GM18517 (cell line): Measurements from ENCODE around the gene ARAP3.

Experiments used
- ATAC-seq: cut with Tn5 transposase; IDR thresholded peaks from one replicate; pipeline ENCODE4 v1.9.1; 2021; ENCODE audit warnings: mild to moderate bottlenecking, moderate library complexity; ENCODE audit not compliant: unreplicated experiment

The ARAP3 gene

DNA sequence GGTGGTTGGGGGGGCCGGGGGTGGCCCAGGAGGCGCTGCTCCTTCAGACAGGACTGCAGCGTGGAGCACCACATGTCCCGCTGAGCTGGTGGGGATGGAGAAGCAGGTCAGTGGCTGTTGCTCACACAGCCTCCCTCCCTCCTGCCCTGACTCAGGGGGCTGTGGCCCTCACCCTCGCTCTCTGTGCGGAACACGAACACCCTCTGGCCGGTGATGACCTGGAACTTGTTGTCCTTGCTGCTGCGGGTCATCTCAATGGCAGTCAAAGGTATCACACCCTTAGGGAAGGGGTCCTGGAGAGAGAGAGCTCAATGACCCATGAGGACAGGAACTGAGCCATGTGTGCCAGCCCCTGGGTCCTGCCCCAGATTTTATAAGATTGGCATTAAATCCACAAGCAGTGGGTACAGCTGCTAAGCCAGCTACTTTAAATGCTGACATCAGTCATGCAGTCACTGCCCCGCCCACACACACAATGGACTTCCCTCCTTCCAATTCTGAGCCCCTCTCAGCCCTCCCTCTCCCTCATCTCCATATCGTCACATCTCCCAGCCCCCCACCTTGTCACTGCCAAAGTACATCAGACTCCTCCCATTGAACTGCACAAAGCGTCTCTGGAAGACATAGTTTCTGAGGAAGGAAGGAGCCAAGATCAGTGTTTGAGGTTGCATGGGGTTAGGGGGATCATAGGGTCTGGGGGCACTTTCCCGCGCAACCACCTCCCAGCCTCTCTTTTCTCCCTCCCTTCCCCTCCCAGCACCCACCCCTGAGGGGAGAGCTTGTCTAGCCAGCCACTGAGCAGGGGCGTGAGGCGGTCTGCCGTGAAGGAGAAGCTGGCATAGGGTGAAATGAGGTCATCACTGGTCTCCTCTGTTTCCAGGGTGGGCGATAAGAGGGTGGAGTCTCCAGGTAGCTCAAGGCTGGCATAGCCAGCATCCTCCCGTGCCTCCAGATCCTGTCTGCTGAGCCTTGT, 8.9 kb downstream of the ARAP3 start:
- ATAC-seq = no peak

DNA sequence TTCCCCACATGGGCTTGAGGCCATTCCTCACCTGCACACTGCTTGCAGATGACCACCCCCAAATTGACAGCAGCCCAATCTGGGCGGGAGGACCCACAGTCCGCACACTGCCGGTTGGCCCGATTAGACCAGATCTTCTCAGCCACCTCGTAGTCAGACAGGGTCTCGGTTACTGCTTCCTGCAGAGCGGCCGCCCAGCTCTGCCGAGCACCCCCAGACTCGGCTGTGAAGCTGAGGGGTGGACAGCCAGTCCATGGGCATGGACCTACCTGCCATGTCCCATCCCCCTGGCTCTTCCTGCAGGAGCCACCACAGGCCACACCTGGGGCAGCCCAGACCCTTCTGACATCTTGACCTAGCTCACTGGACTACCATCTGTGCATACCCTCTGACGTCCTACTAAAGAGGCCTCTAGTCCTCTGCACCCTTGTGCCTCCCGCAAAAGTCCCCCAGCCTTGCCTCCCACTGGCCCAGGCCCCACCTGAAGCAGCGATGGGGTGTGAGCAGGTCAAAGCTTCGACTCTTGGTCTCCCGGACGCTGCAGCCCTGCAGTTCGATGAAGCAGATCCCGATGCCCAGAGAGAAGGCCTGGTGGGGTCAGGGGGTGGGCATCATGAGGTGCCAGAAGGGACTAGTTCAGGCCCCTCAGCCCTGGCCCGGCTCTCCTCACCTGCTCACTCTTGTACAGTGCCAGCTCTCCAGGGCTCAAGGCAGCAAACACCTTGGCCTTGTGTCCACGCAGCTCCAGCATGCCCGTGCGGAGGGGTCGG, 9.8 kb downstream of the ARAP3 start:
- ATAC-seq = no peak

DNA sequence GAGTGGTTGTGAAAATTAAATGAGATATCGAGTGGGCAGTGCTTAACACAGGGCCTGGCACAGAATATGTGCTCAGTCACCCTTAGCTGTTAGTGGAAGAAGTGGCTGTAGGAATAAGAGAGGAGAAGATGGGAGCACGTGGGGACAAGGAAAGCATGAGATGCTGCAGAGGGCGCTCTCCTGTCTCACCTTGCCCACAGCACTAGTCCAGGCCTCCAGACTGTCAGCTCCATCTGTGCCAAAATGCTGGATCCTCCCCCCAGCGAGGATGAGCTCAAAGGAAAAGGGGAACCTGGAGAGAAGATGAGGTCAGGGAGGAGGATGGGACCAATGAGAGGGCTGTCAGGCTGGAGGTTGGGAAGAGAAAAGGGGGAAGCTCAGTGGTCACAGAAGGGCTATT, 12.5 kb downstream of the ARAP3 start:
- ATAC-seq = no peak

DNA sequence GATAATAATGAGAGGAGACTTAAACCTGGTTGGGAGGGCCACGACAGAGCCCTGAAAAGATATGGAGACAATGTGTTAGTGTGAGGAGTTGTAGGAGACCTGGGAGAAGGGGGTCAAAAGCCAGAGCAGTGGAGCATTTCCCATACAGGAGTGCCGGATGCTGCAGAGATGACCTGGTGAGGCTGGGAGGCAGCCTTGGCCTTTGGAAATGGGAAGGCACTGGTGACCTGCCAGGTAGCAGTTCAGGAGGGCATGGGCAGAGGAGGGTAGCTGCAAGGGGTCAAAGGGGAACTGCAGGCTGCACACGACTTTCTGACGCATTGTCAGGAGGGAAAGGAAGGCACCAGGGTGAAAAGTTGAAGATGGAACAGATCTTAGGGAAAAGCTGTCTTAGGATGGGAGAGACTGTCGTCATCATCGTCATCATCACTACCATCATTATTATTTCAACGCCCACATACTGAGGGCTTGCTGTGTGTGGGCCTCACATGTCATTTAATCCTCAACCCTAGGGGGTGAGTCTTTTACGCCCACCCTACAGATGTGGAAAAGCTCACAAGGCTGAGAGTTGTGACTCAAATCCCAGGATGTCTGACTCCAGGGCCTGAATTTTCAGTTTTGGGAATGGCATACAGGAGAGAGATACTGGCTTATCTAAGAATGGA, 13.3 kb downstream of the ARAP3 start:
- ATAC-seq = no peak

DNA sequence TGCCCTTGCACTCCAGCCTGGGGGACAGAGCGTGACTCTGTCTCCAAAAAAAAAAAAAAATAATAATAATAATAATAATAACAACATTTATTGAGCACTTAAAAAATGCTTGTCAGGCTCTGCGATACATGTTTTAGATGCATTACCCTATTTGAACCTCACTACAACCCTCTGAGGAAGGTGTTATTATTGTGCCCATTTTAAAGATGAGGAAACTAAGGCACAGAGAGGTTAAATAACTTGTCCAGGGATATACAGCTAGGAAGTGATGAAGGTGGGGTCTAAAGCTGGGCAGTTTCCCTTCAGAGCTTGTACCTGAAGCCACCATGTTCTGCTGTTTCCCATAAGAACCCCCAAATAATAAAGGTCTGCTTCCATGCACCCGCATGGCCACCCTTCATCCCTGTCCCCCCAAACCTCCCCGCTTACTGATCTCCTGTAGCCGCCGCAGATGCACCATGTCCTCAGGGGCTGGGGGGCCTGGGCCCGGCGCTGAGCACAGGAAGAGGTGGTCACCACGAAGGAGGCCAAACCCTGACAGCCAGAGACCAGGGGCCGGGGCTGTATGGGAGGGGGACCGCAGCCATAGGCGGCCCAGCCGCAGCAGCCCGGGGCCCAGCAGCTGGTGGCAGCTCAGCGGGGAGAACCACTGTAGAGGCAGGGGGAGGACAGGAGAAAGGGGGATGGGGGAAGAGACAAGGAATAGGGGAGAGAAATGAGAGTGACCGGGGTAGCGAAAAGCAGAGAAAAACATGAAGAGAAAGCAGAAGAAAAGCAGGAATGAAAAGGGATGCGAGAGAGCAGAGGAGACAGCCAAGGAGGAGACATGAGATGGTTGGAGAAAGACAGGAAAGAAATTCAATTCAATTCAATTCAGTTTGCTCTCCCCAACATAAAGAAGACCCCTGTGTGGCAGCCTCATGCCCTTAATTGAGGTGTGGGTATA, 15.8 kb downstream of the ARAP3 start:
- no peak for ATAC-seq

DNA sequence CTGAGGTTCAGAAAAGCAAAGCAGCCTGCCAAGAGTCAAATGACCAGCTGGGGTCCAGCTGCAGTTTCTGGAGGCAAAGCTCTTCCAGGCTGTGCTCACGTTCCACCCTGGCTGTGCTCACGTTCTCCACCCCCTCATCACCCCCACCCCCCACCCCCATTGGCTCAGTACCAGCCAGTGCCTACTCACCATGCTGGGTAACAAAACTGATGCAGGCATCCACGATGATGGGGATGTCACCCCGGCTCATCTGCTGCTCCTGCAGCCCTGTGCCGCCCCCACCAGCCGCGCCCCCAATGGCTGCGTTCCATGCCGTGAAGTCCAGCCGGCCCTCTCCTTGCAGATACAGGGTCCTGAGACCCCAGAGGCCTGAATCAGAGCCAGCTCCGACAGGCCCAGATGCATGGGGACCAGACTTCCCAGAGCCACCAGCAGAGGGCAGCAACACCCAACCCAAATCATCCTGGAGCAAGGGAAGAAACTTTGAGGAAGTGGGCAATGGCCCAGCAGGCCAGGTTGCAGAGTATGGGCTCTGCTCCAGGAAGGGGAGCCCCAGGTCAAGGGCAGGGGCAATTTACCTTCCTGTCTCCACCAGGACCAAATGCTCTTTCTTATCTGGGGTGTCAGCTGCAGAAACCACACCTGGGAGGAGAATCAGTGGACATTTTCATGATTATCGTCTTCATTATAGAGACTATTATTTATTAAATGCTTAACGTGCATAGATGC, 17.1 kb downstream of the ARAP3 start:
- ATAC-seq = no peak

DNA sequence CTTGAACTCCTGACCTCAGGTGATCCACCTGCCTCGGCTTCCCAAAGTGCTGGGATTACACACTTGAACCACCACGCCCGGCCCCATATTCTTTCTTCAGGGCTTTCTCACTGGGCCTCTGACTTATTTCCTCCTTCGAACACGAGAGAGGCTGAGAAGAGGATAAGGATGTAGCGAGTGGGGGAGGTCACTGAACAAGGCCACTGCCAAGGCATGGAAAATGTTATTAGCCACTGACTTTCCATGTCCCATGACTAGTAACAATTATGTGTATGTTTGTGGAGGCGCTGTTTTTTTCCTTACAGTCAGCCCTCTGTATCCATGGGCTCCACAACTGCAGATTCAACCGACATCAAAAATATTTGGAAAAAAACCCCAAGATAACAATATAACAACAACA, 18.5 kb downstream of the ARAP3 start:
- no peak for ATAC-seq

DNA sequence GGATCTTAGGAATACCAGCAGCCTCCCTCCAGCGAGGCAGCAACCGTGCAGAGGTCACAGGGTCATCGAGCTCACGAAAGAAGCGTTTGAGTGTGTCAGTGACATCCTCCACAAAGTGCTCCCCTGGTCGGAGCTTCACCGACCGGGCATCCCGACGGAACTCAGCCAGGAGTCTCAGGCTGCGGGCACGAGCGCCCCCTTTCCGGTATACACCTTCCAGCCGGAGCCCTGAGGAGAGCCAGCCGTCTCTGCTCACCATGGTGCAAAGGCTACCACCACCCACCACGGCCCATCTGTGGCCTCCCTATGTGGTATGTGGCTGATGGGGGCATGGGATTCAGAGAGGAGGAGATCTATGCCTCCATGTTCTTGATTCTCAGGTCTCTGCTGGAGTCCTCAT, 20.0 kb downstream of the ARAP3 start:
- no peak for ATAC-seq

DNA sequence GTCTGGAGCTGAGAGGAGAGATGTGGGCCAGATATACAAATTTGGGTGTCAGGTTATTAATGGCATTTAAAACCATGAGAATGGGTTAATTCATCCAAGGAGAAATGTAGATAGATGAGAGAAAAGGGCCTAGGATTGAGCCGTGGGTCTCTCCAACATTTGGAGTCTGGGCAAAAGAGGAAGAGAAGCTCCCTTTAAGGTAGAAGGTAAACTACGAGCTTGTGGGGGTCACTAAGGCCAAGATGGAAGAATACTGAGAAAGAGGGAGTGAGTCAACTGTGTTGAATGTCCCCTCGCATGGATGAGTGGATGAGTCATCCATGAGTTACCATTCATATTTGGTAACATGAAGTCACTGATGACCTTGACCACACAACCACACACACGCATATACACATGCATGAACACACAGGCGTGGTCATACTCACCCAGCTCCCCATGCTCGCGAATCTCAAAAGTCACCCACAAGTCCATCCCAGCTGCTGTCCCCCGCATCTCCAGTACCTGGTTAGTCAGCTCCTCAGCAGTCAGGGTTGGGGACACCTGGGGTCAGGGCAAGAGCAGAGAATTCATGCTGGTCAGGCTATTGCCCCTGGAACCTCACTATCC, 24.0 kb downstream of the ARAP3 start:
- no peak for ATAC-seq

DNA sequence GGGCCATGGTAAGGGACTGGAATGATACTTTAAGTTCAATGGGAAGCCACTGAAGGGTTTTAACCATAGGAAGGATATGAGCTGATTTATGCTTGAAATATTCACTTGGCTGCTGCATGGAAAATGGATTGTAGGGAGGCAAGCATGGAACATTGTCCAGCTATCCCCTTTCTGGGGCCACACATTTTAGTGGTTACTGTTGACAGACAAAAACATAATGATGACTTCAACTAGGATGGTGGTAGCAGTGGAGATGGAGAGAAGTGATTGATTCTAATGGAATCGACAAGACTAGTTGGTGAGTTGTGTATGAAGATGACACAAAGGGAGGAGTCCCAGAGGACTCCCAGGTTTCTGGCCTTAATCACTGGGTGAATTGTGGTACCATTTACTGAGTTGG, 24.6 kb downstream of the ARAP3 start:
- ATAC-seq = no peak

DNA sequence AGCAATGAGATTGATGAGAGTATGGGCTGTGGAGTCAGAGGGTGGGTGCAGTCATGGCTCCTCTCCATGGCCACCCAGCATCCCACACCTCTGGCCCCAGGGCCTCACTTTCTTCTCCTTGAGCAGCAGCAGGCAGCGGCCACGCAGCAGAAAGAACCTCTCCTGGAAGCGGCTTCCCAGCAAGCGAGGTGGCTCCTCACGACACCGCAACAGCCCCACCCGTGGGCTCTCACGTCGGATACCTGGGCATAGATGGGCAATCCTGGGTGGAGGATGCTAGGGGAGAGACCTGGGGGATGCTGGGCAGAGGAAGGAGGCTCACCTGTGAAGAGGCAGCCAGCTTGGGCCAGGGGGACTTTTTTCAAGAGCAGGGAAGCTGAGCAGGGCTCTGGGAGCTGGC, 25.6 kb downstream of the ARAP3 start:
- ATAC-seq = no peak

DNA sequence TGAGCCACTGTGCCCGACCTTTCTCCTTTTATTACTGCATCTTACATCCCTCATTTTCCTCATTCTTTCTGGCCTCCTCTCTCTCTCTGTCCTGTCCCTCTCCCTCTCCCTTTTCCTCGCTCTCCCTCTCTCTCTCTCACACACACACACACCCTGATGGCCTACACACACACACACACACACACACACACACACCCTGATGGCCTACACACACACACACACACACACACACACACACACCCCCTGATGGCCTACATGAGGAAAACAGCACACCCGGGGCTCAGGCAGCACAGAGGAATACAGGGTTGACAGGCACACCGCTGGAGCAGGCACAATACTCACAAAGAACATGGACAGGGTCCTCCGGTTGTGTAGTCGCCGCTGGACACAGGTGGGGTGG, 27.0 kb downstream of the ARAP3 start:
- no peak for ATAC-seq

DNA sequence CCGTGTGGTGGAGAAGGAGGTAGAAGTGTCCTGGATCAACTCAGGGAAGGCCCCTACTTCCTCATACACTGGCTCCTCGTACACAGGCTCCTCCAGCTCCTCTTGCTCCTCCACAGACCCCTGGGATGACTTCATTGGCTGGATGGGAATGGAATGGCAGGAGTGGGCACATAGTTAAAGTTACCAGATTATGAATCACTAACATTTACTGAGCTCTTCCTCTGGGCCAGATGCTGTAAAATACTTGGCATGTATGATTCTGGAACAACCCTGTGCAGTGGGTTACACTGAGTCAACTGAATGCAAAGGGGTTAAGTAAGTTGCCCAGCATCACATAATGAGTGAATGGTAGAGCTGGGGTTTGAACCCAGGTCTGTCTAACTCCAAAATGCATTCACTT, 27.7 kb downstream of the ARAP3 start:
- no peak for ATAC-seq

DNA sequence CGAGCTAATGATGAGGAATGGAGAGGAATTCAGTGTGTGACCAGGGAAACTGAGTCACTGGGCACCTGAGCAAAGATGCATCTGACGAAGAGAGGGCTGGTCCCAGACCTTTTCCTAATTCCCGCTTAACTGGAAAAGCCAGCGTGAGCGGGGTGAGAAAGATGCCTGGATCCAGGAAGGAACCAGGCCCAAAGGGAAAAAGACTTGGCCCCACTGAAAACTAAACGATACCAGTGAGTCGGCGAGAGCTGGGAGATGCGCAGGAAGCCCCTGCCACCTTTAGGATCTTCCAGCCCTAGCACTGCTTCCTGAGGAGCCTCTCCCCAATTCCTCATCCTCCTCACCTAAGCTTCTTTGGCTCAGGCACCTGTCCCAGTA, 30.3 kb downstream of the ARAP3 start:
- ATAC-seq = no peak

DNA sequence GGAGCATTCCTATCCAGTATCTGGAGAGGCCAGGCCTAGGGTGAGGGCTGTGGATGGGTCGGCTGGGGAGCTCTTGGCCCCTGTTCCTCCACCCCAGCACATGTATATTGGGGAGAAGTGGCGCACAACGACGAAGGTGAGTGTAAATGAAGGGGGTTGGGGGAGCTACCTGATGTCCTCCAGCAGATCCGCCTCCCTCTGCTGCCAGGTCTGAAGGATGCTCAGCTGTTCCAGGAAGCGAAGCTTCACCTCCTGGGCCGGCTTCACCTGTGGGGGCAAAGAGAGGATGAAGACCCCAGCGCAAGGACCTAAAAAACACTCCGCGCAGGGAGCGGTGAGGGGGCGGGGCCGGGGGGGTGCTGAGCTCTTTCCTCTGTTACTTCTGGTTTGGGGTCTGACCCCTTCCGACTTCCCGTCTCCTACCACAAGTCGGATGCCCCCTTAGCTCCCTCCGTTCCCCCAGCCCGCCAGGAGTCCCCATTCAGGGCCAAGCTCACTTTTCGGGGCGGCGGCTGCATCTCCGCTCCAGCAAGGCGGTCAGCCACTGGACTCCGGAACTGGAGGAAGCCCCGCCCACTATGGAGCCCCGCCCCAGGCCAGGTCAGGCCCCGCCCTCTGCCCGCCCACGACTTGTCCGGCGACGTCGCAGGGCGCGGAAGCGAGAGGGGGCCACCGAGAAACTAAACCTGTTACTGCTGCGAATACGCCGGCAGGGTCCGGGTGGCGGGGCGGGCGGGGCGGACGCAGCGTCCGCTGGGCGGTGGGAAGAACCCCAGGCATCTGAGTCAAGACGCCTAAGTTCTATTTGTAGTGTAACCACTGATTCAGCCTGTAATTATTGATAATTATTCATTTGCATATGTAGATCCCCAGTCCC, 30.9 kb downstream of the ARAP3 start, which contains the start of gene FCHSD1:
TSS of gene FCHSD1 (minus strand) at position 568 of the 877 bp plus-strand sequence. CDS start at position 518, 50 bp downstream.
- ATAC-seq = peak; percentile 94

DNA sequence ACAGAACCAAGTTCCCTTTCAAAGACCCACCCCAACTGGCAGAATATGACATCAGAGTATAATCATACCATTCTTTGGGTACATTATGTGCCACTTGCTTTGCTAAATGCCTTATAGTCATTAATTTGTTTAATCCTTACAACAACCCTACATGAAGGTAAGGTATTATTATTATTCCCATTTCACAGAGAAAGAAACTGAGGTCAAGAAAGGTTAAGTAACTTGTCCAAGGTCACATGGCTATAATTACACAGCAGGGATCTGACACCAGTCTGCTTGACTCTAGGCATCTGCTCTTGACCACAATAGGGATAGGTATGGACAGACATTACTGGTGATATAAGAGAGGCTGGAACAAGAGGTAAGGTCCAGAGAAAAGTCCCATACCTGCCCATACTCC, 32.1 kb downstream of the ARAP3 start:
- no peak for ATAC-seq

DNA sequence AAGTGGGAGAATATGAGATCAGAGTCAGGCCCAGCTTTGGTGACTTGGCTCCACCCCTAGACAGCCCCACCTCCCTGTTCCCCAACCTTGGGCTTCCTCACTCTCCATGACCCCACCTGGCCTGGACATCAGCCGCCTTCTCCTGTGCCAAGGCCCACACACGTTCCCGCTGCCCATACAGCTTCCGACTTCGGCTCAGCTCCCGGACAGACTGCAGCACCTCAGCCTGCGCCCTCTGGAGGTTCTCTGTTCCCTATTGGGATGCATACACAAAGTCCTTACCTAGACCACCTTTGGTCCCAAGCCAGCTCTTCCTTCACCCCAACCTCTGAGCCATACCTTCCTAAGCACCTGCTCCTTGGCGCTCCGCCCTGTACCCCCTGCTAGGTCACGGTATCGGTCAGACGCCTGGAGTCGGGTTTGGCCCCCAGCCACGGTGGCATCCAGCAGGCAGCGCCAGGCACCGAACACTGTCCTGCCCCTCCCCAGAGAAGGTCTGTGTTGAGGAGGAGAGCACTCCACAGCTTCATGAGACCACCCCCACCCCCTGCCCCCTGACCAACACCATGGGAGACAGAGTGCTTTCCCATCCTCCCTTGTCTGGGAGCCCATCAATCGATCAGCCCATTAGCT, 32.9 kb downstream of the ARAP3 start:
- no peak for ATAC-seq

DNA sequence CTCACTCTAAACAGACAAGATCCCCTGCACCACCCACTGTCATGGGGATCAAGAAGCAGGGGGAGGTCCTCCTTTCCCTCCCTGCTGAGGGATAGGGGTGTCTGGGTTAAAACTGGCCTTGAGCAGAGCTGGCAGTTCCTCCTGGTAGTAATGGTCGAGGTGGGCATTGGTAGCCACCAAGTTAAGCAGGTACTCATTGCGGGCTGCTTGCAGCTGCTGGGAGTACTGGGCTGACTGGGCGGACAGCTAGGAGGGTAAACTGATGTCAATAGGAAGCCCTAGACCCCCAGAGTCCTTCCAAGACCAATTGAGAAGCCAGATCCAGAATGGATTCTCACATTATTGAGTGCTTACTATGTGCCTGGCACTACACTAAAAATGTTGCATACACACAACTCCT, 34.2 kb downstream of the ARAP3 start:
- no peak for ATAC-seq
